D721Med (cell line): ENCODE data around the gene C20orf202.

Source experiments
- DNase-seq: peaks from one replicate; pipeline ENCODE4 v3.0.0; 2011; ENCODE audit warnings: low spot score; ENCODE audit not compliant: insufficient read length
- FAIRE-seq: peaks from 2 replicates; lab custom pipeline; 2011; peaks lifted over from hg19 to GRCh38; lab: Jason Lieb, UNC
- CTCF ChIP-seq: IDR thresholded peaks from 2 replicates; pipeline ENCODE4 v1.5.1; 2012; ENCODE audit warnings: mild to moderate bottlenecking, control low read depth; ENCODE audit not compliant: insufficient read depth; ENCODE audit errors: missing control alignments

Gene C20orf202

GRCh38 chr20:1202762-1203504, at the start of gene C20orf202:
TSS of gene C20orf202 (plus strand) at chr20:1203454. CDS start at chr20:1203586, 132 bp downstream.
- no peak for FAIRE-seq
- TF ChIP-seq CTCF: no peak
- DNase-seq: no peak

- DNase-seq (no peak), FAIRE-seq (no peak)
- no peak for TF ChIP-seq CTCF
These were observed 49.0 kb upstream of the C20orf202 start for GRCh38 chr20:1154226-1154625.

GRCh38 chr20:1154691-1155090, 48.6 kb upstream of the C20orf202 start:
- TF ChIP-seq CTCF: no peak
- DNase-seq (no peak), FAIRE-seq (no peak)

GRCh38 chr20:1155342-1155741, 47.9 kb upstream of the C20orf202 start:
- no peak for TF ChIP-seq CTCF
- DNase-seq (no peak), FAIRE-seq (no peak)

- TF ChIP-seq CTCF: no peak
- no peak for FAIRE-seq
- no peak for DNase-seq
These were observed 42.8 kb upstream of the C20orf202 start for GRCh38 chr20:1160496-1160895.

- no peak for TF ChIP-seq CTCF
- no peak for FAIRE-seq
- DNase-seq: no peak
These were observed 42.3 kb upstream of the C20orf202 start for GRCh38 chr20:1160991-1161390.

GRCh38 chr20:1163105-1163504, 40.1 kb upstream of the C20orf202 start:
- TF ChIP-seq CTCF: no peak
- DNase-seq: no peak
- no peak for FAIRE-seq
